LNCaP clone FGC (cell line): Measurements from ENCODE around the gene PSPH.
A peak's percentile ranks its signal among the peaks of the same experiment; 100 is the strongest.
"Not testable (repeated sequence)": the region's sequence is repeated elsewhere in the genome, so short reads cannot be mapped to it uniquely, and the experiment has no call there.

Source experiments
- DNase-seq: peaks from one replicate; pipeline ENCODE4 v3.0.0-alpha.2; 2011; ENCODE audit warnings: low read depth
- H3K4me3 ChIP-seq: 2 replicates; pipeline ENCODE4 v1.5.1; 2011; ENCODE audit warnings: mild to moderate bottlenecking, low read depth, low read length, control low read depth
- TF ChIP-seq, protein P1 (sequence below): IDR thresholded peaks from 2 replicates; pipeline ENCODE4 v1.5.1; 2012; ENCODE audit warnings: mild to moderate bottlenecking; ENCODE audit not compliant: control insufficient read depth, insufficient read depth; ENCODE audit errors: extremely low read depth

Gene PSPH

GRCh38 chr7:56077681-56078080 lies 26.4 kb upstream of the PSPH start:
- DNase-seq, result no peak
- TF ChIP-seq, protein P1, sequence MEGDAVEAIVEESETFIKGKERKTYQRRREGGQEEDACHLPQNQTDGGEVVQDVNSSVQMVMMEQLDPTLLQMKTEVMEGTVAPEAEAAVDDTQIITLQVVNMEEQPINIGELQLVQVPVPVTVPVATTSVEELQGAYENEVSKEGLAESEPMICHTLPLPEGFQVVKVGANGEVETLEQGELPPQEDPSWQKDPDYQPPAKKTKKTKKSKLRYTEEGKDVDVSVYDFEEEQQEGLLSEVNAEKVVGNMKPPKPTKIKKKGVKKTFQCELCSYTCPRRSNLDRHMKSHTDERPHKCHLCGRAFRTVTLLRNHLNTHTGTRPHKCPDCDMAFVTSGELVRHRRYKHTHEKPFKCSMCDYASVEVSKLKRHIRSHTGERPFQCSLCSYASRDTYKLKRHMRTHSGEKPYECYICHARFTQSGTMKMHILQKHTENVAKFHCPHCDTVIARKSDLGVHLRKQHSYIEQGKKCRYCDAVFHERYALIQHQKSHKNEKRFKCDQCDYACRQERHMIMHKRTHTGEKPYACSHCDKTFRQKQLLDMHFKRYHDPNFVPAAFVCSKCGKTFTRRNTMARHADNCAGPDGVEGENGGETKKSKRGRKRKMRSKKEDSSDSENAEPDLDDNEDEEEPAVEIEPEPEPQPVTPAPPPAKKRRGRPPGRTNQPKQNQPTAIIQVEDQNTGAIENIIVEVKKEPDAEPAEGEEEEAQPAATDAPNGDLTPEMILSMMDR, result no peak
- H3K4me3 ChIP-seq, result no peak overlapping the region

DNA sequence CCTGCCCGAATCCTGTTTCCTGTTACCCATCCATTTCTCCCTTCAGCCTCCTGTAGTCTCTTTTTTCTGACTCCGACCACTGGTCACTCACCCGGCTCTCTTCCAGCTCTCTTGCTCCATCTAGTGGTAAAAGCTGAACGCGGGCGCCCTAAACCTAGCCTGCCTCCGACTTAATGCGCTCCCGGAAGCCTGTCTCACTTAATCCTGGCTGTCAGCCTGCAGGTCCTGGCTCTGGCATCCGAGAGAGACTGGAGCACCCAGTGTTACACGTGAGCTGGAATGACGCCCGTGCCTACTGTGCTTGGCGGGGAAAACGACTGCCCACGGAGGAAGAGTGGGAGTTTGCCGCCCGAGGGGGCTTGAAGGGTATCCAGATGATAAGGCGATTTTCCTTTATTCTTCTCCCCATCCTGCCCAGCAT lies 23.1 kb upstream of the PSPH start:
- DNase-seq, result peak; percentile 95
- TF ChIP-seq, protein P1, result peak; percentile 75
- H3K4me3 ChIP-seq, result no peak overlapping the region

GRCh38 chr7:56066376-56066775 lies 15.1 kb upstream of the PSPH start:
- DNase-seq, result not testable (repeated sequence)

GRCh38 chr7:56063882-56064625 lies 12.8 kb upstream of the PSPH start, which contains the start of gene SUMF2:
Gene SUMF2 (plus strand): TSS chr7:56064286. CDS start chr7:56064312, 26 bp downstream.
- TF ChIP-seq, protein P1, result no peak
- peak; percentile 56 for DNase-seq
- peak within 1 kb of the TSS; percentile 62 for H3K4me3 ChIP-seq

More at GRCh38 chr7:56066376-56066775, 15.1 kb upstream of the PSPH start:
- H3K4me3 ChIP-seq, result not testable (repeated sequence)

GRCh38 chr7:56063500-56063881 lies 12.2 kb upstream of the PSPH start:
- peak overlapping the region; percentile 62; the same call in 1 of the 2 replicates for H3K4me3 ChIP-seq
- TF ChIP-seq, protein P1, result no peak
- no peak for DNase-seq

GRCh38 chr7:56062382-56062781 lies 11.1 kb upstream of the PSPH start:
- no peak overlapping the region for H3K4me3 ChIP-seq
- DNase-seq, result no peak
- TF ChIP-seq, protein P1, result no peak

GRCh38 chr7:56053993-56054392 lies 2.7 kb upstream of the PSPH start:
- TF ChIP-seq, protein P1, result no peak
- H3K4me3 ChIP-seq, result no peak overlapping the region
- no peak for DNase-seq
